Retinal pigment epithelial cell (primary cell): ENCODE measurements around the gene USP47.

ENCODE experiments used
- DNase-seq: peaks from one replicate; pipeline ENCODE4 v3.0.0-alpha.2; 2010; ENCODE audit warnings: low read depth
- H3K4me3 ChIP-seq: 2 replicates; pipeline ENCODE4 v1.5.1; 2011; ENCODE audit warnings: mild to moderate bottlenecking, low read length, control low read depth, moderate library complexity
- TF ChIP-seq, protein P1 (sequence below): conservative IDR thresholded peaks from 2 replicates; pipeline ENCODE4 v1.5.1; 2011; ENCODE audit warnings: low read depth, low read length, control low read depth, inconsistent platforms

USP47 gene

DNA sequence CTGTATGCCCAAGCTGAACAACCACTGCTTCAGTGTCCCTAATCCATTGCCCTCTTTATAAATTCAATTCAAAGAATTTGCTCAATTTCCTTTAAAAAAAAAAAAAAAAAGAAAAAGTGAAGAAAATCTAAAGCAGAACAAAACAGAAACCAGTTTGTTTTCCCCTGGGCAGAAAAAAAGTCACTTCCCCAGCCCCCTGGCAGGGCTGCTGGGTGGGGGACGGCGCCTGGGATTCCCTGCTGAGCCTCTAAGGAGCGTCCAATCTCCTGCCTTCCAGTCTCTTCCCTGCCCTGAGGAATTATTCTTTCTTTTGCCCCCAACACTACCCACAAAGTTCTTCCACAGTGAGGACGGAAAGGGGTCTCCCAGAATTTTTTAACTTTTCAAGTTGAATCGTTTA, 142.8 kb downstream of the USP47 start:
- no peak for DNase-seq
- no peak overlapping the region for H3K4me3 ChIP-seq
- TF ChIP-seq, protein P1, sequence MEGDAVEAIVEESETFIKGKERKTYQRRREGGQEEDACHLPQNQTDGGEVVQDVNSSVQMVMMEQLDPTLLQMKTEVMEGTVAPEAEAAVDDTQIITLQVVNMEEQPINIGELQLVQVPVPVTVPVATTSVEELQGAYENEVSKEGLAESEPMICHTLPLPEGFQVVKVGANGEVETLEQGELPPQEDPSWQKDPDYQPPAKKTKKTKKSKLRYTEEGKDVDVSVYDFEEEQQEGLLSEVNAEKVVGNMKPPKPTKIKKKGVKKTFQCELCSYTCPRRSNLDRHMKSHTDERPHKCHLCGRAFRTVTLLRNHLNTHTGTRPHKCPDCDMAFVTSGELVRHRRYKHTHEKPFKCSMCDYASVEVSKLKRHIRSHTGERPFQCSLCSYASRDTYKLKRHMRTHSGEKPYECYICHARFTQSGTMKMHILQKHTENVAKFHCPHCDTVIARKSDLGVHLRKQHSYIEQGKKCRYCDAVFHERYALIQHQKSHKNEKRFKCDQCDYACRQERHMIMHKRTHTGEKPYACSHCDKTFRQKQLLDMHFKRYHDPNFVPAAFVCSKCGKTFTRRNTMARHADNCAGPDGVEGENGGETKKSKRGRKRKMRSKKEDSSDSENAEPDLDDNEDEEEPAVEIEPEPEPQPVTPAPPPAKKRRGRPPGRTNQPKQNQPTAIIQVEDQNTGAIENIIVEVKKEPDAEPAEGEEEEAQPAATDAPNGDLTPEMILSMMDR, result no peak

- no peak for DNase-seq
- TF ChIP-seq, protein P1, result no peak
Observed at GRCh38 chr11:11985016-11985715, 143.4 kb downstream of the USP47 start.

GRCh38 chr11:11985954-11986949, 144.5 kb downstream of the USP47 start:
- H3K4me3 ChIP-seq, result no peak overlapping the region
- DNase-seq, result no peak
- TF ChIP-seq, protein P1, result no peak

More at GRCh38 chr11:11985016-11985715, 143.4 kb downstream of the USP47 start:
- no peak overlapping the region for H3K4me3 ChIP-seq

- TF ChIP-seq, protein P1, result peak; percentile 60
- no peak for DNase-seq
- H3K4me3 ChIP-seq, result no peak overlapping the region
Observed at GRCh38 chr11:11987503-11988022, 145.8 kb downstream of the USP47 start.

GRCh38 chr11:11988099-11988651, 146.4 kb downstream of the USP47 start:
- no peak for DNase-seq
- no peak overlapping the region for H3K4me3 ChIP-seq
- TF ChIP-seq, protein P1, result no peak

DNA sequence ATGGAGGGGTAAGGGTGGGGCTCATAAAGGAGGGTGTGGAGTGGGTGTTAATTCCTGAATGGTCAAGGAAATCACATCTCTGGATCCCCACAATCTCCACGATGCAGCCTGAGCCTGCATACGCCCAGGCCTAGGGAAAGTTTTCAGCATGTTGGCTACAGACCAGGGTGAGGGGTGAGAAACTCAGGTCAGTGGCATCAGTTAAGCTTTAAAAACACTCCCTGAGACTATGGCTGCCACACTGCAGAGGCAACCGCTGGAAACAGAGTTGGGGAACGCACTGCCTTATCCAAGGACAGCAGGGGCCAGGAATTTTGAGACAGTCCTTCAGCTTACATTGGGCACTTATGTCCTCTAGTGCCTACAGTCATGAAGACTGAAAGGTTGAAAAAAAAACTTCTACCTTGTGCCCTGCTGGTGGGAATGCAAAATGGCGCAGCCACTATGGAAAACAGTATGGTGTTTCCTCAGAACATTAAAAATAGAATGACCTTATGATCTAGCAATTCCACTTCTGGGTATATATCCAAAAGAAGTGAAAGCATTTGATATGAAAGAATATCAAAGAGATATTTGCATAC, 147.0 kb downstream of the USP47 start:
- no peak for DNase-seq
- no peak overlapping the region for H3K4me3 ChIP-seq
- TF ChIP-seq, protein P1, result peak; percentile 15
